Astrocyte (in vitro differentiated cells and primary cell): ENCODE measurements around the gene AMIGO1. TPM values are rescaled to one million over a fixed set of nuclear protein-coding genes. Genes with fewer than 3 reads are reported as not detected.

Experiments
- DNase-seq: peaks from one replicate; pipeline ENCODE4 v3.0.0-alpha.2; 2010; ENCODE audit warnings: low read depth
- FAIRE-seq: peaks from 2 replicates; lab custom pipeline; 2011; peaks lifted over from hg19 to GRCh38; lab: Jason Lieb, UNC
- H2AFZ ChIP-seq: 2 replicates; pipeline ENCODE4 v1.6.0; 2012; ENCODE audit warnings: low read depth, low read length, inconsistent platforms
- H3K27ac ChIP-seq: 2 replicates; pipeline ENCODE4 v1.5.1; 2011; ENCODE audit warnings: low read depth, low read length, inconsistent platforms
- H3K27me3 ChIP-seq: 2 replicates; pipeline ENCODE4 v1.6.0; 2011; ENCODE audit warnings: low read length, inconsistent platforms; ENCODE audit not compliant: insufficient read depth
- H3K36me3 ChIP-seq: 2 replicates; pipeline ENCODE4 v1.5.1; 2011; ENCODE audit warnings: low read length, inconsistent platforms; ENCODE audit not compliant: insufficient read depth
- H3K4me1 ChIP-seq: 2 replicates; pipeline ENCODE4 v1.5.1; 2011; ENCODE audit warnings: low read length, inconsistent platforms; ENCODE audit not compliant: insufficient read depth
- H3K4me2 ChIP-seq: 2 replicates; pipeline ENCODE4 v1.6.0; 2012; ENCODE audit warnings: low read length, inconsistent platforms
- H3K4me3 ChIP-seq: 2 replicates; pipeline ENCODE4 v1.5.1; 2011; ENCODE audit warnings: low read depth, mild to moderate bottlenecking, low read length, inconsistent platforms; ENCODE audit not compliant: insufficient read depth
- H3K79me2 ChIP-seq: 2 replicates; pipeline ENCODE4 v1.6.0; 2012; ENCODE audit warnings: mild to moderate bottlenecking, low read length, inconsistent platforms; ENCODE audit not compliant: insufficient read depth
- H3K9ac ChIP-seq: 2 replicates; pipeline ENCODE4 v1.6.0; 2012; ENCODE audit warnings: mild to moderate bottlenecking, low read length, inconsistent platforms
- H3K9me3 ChIP-seq: 2 replicates; pipeline ENCODE4 v1.5.1; 2012; ENCODE audit warnings: low read depth, mild to moderate bottlenecking, low read length, inconsistent platforms; ENCODE audit not compliant: insufficient read depth
- H4K20me1 ChIP-seq: 2 replicates; pipeline ENCODE4 v1.6.0; 2012; ENCODE audit warnings: low read length, inconsistent platforms; ENCODE audit not compliant: insufficient read depth
- H3K27ac Mint-ChIP-seq: one replicate; pipeline ENCODE4 v1.8.0; 2021; ENCODE audit warnings: mild to moderate bottlenecking, mixed read lengths; ENCODE audit not compliant: unreplicated experiment
- H3K27me3 Mint-ChIP-seq: one replicate; pipeline ENCODE4 v1.8.0; 2021; ENCODE audit warnings: low read depth, mixed read lengths; ENCODE audit not compliant: unreplicated experiment
- H3K36me3 Mint-ChIP-seq: one replicate; pipeline ENCODE4 v1.8.0; 2021; ENCODE audit warnings: low read depth, mixed read lengths; ENCODE audit not compliant: unreplicated experiment
- H3K4me1 Mint-ChIP-seq: one replicate; pipeline ENCODE4 v1.8.0; 2021; ENCODE audit warnings: low read depth, mixed read lengths; ENCODE audit not compliant: unreplicated experiment
- H3K4me3 Mint-ChIP-seq: one replicate; pipeline ENCODE4 v1.8.0; 2021; ENCODE audit warnings: mild to moderate bottlenecking, moderate library complexity, mixed read lengths; ENCODE audit not compliant: unreplicated experiment
- H3K9me3 Mint-ChIP-seq: one replicate; pipeline ENCODE4 v1.8.0; 2021; ENCODE audit warnings: mild to moderate bottlenecking, mixed read lengths; ENCODE audit not compliant: unreplicated experiment
- CTCF ChIP-seq: IDR thresholded peaks from 2 replicates; pipeline ENCODE4 v1.5.1; 2011; ENCODE audit warnings: low read depth, mild to moderate bottlenecking, inconsistent platforms, low read length, moderate library complexity; ENCODE audit not compliant: insufficient read depth
- EZH2 ChIP-seq: IDR thresholded peaks from 2 replicates; pipeline ENCODE4 v1.6.1; 2012; ENCODE audit warnings: mild to moderate bottlenecking, low read length, inconsistent platforms; ENCODE audit not compliant: insufficient read depth
- total RNA-seq: library from RNA; stranded (reverse); gene quantifications from 2 replicates; pipeline ENCODE4 v1.2.1, GENCODE V29; 2021

AMIGO1 gene
- total RNA-seq, 1 donor from 2014 or later: 1.8 TPM

DNA sequence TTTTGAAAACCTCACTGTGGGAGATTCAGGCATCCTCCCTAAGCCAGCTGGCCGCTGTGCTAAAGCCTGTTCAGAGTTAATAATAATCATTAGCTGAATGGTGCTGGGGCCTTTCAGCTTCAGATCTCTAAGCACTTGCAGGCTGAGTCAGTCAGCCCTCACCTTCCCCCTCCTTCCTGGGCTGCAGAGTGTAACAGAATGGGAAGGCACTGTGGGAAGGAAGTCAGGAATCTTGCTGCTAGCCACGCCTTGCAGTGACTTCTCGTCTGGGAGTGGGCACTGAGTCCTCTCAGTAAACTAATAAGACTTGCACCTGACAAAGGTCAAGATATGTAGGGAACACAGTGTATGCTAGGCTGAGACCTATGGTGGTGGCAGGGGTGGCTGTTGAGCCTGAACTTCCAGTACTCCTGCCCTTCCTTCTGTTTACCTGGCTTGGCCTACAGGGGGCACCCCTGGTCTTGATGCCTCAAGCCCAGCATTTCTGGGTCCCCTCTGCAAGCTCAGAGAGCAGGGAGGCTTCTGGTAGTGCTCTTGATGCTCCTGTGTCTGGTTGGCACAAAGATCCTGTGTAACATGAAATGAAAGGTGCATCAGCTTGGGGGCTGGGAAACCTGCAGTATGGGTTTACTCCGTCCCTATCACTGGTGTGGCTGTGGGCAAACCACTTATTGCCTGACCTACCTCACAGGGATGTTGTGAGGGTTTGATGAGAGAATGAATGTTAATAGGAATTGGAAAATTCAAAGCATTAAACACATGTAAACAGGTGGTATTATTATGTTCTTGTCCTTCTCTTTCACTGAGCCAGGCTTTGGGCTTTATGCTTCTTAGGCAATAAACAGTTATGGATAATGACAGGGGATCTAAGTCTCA, 9.6 kb downstream of the AMIGO1 start:
- no peak overlapping the region for H2AFZ ChIP-seq
- H3K4me3 ChIP-seq: no peak overlapping the region
- no peaks in the 10 kb centered on the region for H3K9me3 Mint-ChIP-seq
- peaks cover 9% of the 10 kb centered on the region for H3K79me2 ChIP-seq
- DNase-seq: peak; percentile 64
- H3K4me1 Mint-ChIP-seq: peaks cover 54% of the 10 kb centered on the region
- no peak overlapping the region for H3K9ac ChIP-seq
- peak overlapping the region; percentile 80 for H3K27ac Mint-ChIP-seq
- peaks cover 10% of the 10 kb centered on the region for H3K4me1 ChIP-seq
- TF ChIP-seq CTCF (peak; percentile 33), EZH2 (no peak)
- H3K9me3 ChIP-seq: no peaks in the 10 kb centered on the region
- peaks cover 35% of the 10 kb centered on the region for H4K20me1 ChIP-seq
- H3K27me3 ChIP-seq: no peaks in the 10 kb centered on the region
- H3K36me3 ChIP-seq: no peaks in the 10 kb centered on the region
- H3K4me3 Mint-ChIP-seq: peak overlapping the region; percentile 61
- H3K27ac ChIP-seq: peak overlapping the region; percentile 10
- FAIRE-seq: no peak
- peak overlapping the region; percentile 45 for H3K4me2 ChIP-seq
- H3K36me3 Mint-ChIP-seq: peaks cover 9% of the 10 kb centered on the region
- H3K27me3 Mint-ChIP-seq: no peaks in the 10 kb centered on the region

- no peak overlapping the region for H3K27ac ChIP-seq
- no peak overlapping the region for H3K9ac ChIP-seq
- H4K20me1 ChIP-seq: peaks cover 35% of the 10 kb centered on the region
- Mint-ChIP-seq H3K9me3 (no peaks in the 10 kb centered on the region), H3K36me3 (peaks cover 9% of the 10 kb centered on the region), H3K4me3 (peak overlapping the region; percentile 40), H3K27me3 (no peaks in the 10 kb centered on the region), H3K27ac (peak overlapping the region; percentile 80), H3K4me1 (peaks cover 57% of the 10 kb centered on the region)
- H3K27me3 ChIP-seq: no peaks in the 10 kb centered on the region
- FAIRE-seq: no peak
- peaks cover 10% of the 10 kb centered on the region for H3K4me1 ChIP-seq
- peaks cover 12% of the 10 kb centered on the region for H3K79me2 ChIP-seq
- H2AFZ ChIP-seq: no peak overlapping the region
- H3K4me3 ChIP-seq: no peak overlapping the region
- no peaks in the 10 kb centered on the region for H3K36me3 ChIP-seq
- TF ChIP-seq CTCF (no peak), EZH2 (no peak)
- DNase-seq: no peak
- no peaks in the 10 kb centered on the region for H3K9me3 ChIP-seq
- peak overlapping the region; percentile 45 for H3K4me2 ChIP-seq
Observed at GRCh38 chr1:109499081-109499480, 10.4 kb downstream of the AMIGO1 start.
